ENCODE measurements around the gene TDRD5.

- no peak for TF ChIP-seq CTCF (IDR thresholded peaks at IDR 0.05)
- TF ChIP-seq POLR2A (IDR thresholded peaks at IDR 0.05), result no peak
These were observed 961 bp upstream of the TDRD5 start for GRCh38 chr1:179590671-179591070.
